ENCODE results near the gene ARHGAP27. TPM values are rescaled to one million over a fixed set of nuclear protein-coding genes. Genes with fewer than 3 reads are reported as not detected.
"Not testable (repeated sequence)": the region's sequence is repeated elsewhere in the genome, so short reads cannot be mapped to it uniquely, and the experiment has no call there.

The ARHGAP27 gene
- polyA plus RNA-seq, 4 donors = 65.2 to 132 (median 116) TPM

GRCh38 chr17:45444856-45445820, 12.5 kb upstream of the ARHGAP27 start:
- H3K4me3 ChIP-seq (ENCODE audit: low read depth in 1 of 3, low read length in 3 of 3); H3K9me3 ChIP-seq (ENCODE audit: control insufficient read depth in 2 of 2, insufficient read depth in 1 of 2, low read depth in 1 of 2, low read length in 1 of 2); FAIRE-seq; DNase-seq; H3K27ac ChIP-seq (ENCODE audit: low read depth in 1 of 3, low read length in 2 of 3); H3K4me1 ChIP-seq (ENCODE audit: control insufficient read depth in 3 of 3, insufficient read depth in 2 of 3, low read depth in 1 of 3, low read length in 2 of 3); H3K27me3 ChIP-seq (ENCODE audit: control insufficient read depth in 3 of 3, insufficient read depth in 3 of 3, low read length in 3 of 3): not testable (repeated sequence)
- WGBS, 3 donors = 92 to 95% (median 92%) methylated on average over 17 to 21 of the region's 21 CpGs
- H3K36me3 ChIP-seq (ENCODE audit: control insufficient read depth in 3 of 3, insufficient read depth in 2 of 3, low read depth in 1 of 3, low read length in 3 of 3) = peaks cover 0 to 40% (median 0%) of the 10 kb centered on the region in 3 donors

GRCh38 chr17:45444301-45444700, 11.6 kb upstream of the ARHGAP27 start:
- not testable (repeated sequence) for FAIRE-seq; H3K4me1 ChIP-seq (ENCODE audit: control insufficient read depth in 3 of 3, insufficient read depth in 2 of 3, low read depth in 1 of 3, low read length in 2 of 3); H3K27me3 ChIP-seq (ENCODE audit: control insufficient read depth in 3 of 3, insufficient read depth in 3 of 3, low read length in 3 of 3); H3K4me3 ChIP-seq (ENCODE audit: low read depth in 1 of 3, low read length in 3 of 3); DNase-seq; H3K9me3 ChIP-seq (ENCODE audit: control insufficient read depth in 2 of 2, insufficient read depth in 1 of 2, low read depth in 1 of 2, low read length in 1 of 2); H3K27ac ChIP-seq (ENCODE audit: low read depth in 1 of 3, low read length in 2 of 3)
- WGBS, 3 donors = 79 to 88% (median 87%) methylated on average over 9 to 10 of the region's 10 CpGs
- H3K36me3 ChIP-seq (ENCODE audit: control insufficient read depth in 3 of 3, insufficient read depth in 2 of 3, low read depth in 1 of 3, low read length in 3 of 3) = peaks cover 0 to 42% (median 0%) of the 10 kb centered on the region in 3 donors

- H3K36me3 ChIP-seq (ENCODE audit: control insufficient read depth in 3 of 3, insufficient read depth in 2 of 3, low read depth in 1 of 3, low read length in 3 of 3) = peaks cover 0 to 49% (median 0%) of the 10 kb centered on the region in 3 donors
- not testable (repeated sequence) for FAIRE-seq, DNase-seq
These were observed 10.9 kb upstream of the ARHGAP27 start for GRCh38 chr17:45443371-45444260.

GRCh38 chr17:45441526-45442310, 9.0 kb upstream of the ARHGAP27 start:
- 73 to 82% (median 74%) methylated on average over 11 to 14 of the region's 14 CpGs for WGBS, 3 donors
- peaks cover 0 to 55% (median 3%) of the 10 kb centered on the region in 3 donors for H3K36me3 ChIP-seq (ENCODE audit: control insufficient read depth in 3 of 3, insufficient read depth in 2 of 3, low read depth in 1 of 3, low read length in 3 of 3)
- FAIRE-seq = no peak

More at GRCh38 chr17:45443371-45444260, 10.9 kb upstream of the ARHGAP27 start:
- 82 to 92% (median 87%) methylated on average over 7 to 10 of the region's 10 CpGs for WGBS, 3 donors
- H3K9me3 ChIP-seq (ENCODE audit: control insufficient read depth in 2 of 2, insufficient read depth in 1 of 2, low read depth in 1 of 2, low read length in 1 of 2); H3K27me3 ChIP-seq (ENCODE audit: control insufficient read depth in 3 of 3, insufficient read depth in 3 of 3, low read length in 3 of 3); H3K4me1 ChIP-seq (ENCODE audit: control insufficient read depth in 3 of 3, insufficient read depth in 2 of 3, low read depth in 1 of 3, low read length in 2 of 3); H3K27ac ChIP-seq (ENCODE audit: low read depth in 1 of 3, low read length in 2 of 3); H3K4me3 ChIP-seq (ENCODE audit: low read depth in 1 of 3, low read length in 3 of 3): not testable (repeated sequence)

GRCh38 chr17:45440839-45441515, 8.3 kb upstream of the ARHGAP27 start:
- Histone ChIP-seq H3K36me3 (ENCODE audit: control insufficient read depth in 3 of 3, insufficient read depth in 2 of 3, low read depth in 1 of 3, low read length in 3 of 3) (peaks cover 0 to 60% (median 3%) of the 10 kb centered on the region in 3 donors), H3K27ac (ENCODE audit: low read depth in 1 of 3, low read length in 2 of 3) (peak overlapping the region in 1 of 3 donors; percentile 72)
- DNase-seq; H3K4me1 ChIP-seq (ENCODE audit: control insufficient read depth in 3 of 3, insufficient read depth in 2 of 3, low read depth in 1 of 3, low read length in 2 of 3); H3K27me3 ChIP-seq (ENCODE audit: control insufficient read depth in 3 of 3, insufficient read depth in 3 of 3, low read length in 3 of 3); FAIRE-seq; H3K9me3 ChIP-seq (ENCODE audit: control insufficient read depth in 2 of 2, insufficient read depth in 1 of 2, low read depth in 1 of 2, low read length in 1 of 2); H3K4me3 ChIP-seq (ENCODE audit: low read depth in 1 of 3, low read length in 3 of 3): not testable (repeated sequence)
- 52 to 77% (median 64%) methylated on average over 7 of the region's 7 CpGs for WGBS, 3 donors

More at GRCh38 chr17:45441526-45442310, 9.0 kb upstream of the ARHGAP27 start:
- peaks cover 0 to 5% (median 0%) of the 10 kb centered on the region in 3 donors for H3K4me1 ChIP-seq (ENCODE audit: control insufficient read depth in 3 of 3, insufficient read depth in 2 of 3, low read depth in 1 of 3, low read length in 2 of 3)
- no peak overlapping the region for H3K4me3 ChIP-seq (ENCODE audit: low read depth in 1 of 3, low read length in 3 of 3)
- no peak for DNase-seq
- peak overlapping the region in 1 of 3 donors; percentile 47 for H3K27ac ChIP-seq (ENCODE audit: low read depth in 1 of 3, low read length in 2 of 3)
- no peaks in the 10 kb centered on the region for H3K9me3 ChIP-seq (ENCODE audit: control insufficient read depth in 2 of 2, insufficient read depth in 1 of 2, low read depth in 1 of 2, low read length in 1 of 2)
- H3K27me3 ChIP-seq (ENCODE audit: control insufficient read depth in 3 of 3, insufficient read depth in 3 of 3, low read length in 3 of 3) = no peaks in the 10 kb centered on the region

- Histone ChIP-seq H3K36me3 (ENCODE audit: control insufficient read depth in 3 of 3, insufficient read depth in 2 of 3, low read depth in 1 of 3, low read length in 3 of 3) (peaks cover 0 to 59% (median 3%) of the 10 kb centered on the region in 3 donors), H3K27ac (ENCODE audit: low read depth in 1 of 3, low read length in 2 of 3) (peak overlapping the region in 1 of 3 donors; percentile 72), H3K9me3 (ENCODE audit: control insufficient read depth in 2 of 2, insufficient read depth in 1 of 2, low read depth in 1 of 2, low read length in 1 of 2) (no peaks in the 10 kb centered on the region), H3K4me3 (ENCODE audit: low read depth in 1 of 3, low read length in 3 of 3) (no peak overlapping the region), H3K27me3 (ENCODE audit: control insufficient read depth in 3 of 3, insufficient read depth in 3 of 3, low read length in 3 of 3) (no peaks in the 10 kb centered on the region), H3K4me1 (ENCODE audit: control insufficient read depth in 3 of 3, insufficient read depth in 2 of 3, low read depth in 1 of 3, low read length in 2 of 3) (peaks cover 0 to 5% (median 0%) of the 10 kb centered on the region in 3 donors)
- peak; percentile 20 to 71 for DNase-seq
- 36 to 55% (median 48%) methylated on average over 10 of the region's 10 CpGs for WGBS, 3 donors
- no peak for FAIRE-seq
These were observed 7.6 kb upstream of the ARHGAP27 start for GRCh38 chr17:45440161-45440778.

GRCh38 chr17:45438931-45439610, 6.4 kb upstream of the ARHGAP27 start:
- no peak overlapping the region for H3K4me3 ChIP-seq (ENCODE audit: low read depth in 1 of 3, low read length in 3 of 3)
- DNase-seq (no peak), FAIRE-seq (no peak)
- H3K9me3 ChIP-seq (ENCODE audit: control insufficient read depth in 2 of 2, insufficient read depth in 1 of 2, low read depth in 1 of 2, low read length in 1 of 2) = no peaks in the 10 kb centered on the region
- H3K27me3 ChIP-seq (ENCODE audit: control insufficient read depth in 3 of 3, insufficient read depth in 3 of 3, low read length in 3 of 3) = no peaks in the 10 kb centered on the region
- peaks cover 0 to 5% (median 0%) of the 10 kb centered on the region in 3 donors for H3K4me1 ChIP-seq (ENCODE audit: control insufficient read depth in 3 of 3, insufficient read depth in 2 of 3, low read depth in 1 of 3, low read length in 2 of 3)
- 85 to 91% (median 88%) methylated on average over 10 to 11 of the region's 11 CpGs for WGBS, 3 donors
- H3K27ac ChIP-seq (ENCODE audit: low read depth in 1 of 3, low read length in 2 of 3) = no peak overlapping the region
- peaks cover 0 to 54% (median 3%) of the 10 kb centered on the region in 3 donors for H3K36me3 ChIP-seq (ENCODE audit: control insufficient read depth in 3 of 3, insufficient read depth in 2 of 3, low read depth in 1 of 3, low read length in 3 of 3)
